A549 (cell line): ENCODE measurements around the gene BBIP1. TPM values are rescaled to one million over a fixed set of nuclear protein-coding genes. Genes with fewer than 3 reads are reported as not detected.

Source experiments
- ATAC-seq, 2 experiments: fragments of 200-7000 bp in 1 of 2; fragments of >200 bp in 1 of 2; cut with Nextera tagmentation in 1 of 2; cut with Tn5 transposase in 1 of 2; 3 replicates each; pipeline versions ENCODE4 v1.8.0 to v1.9.1; 2018 to 2020; ENCODE audit warnings: mild to moderate bottlenecking in 1 of 2, moderate library complexity in 1 of 2
- CTCF ChIA-PET: fragments of 300-600 bp; sonication (Branson Sonifier 250); formaldehyde crosslinking; extraction: SDS; loops from one replicate; lab custom pipeline; 2021; ENCODE audit warnings: antibody characterized with exemption, inconsistent platforms; lab: Yijun Ruan, JAX
- POLR2A ChIA-PET: fragments of 350-600 bp; formaldehyde crosslinking; extraction: SDS; loops from one replicate; lab custom pipeline; 2021; ENCODE audit warnings: antibody characterized with exemption, inconsistent platforms; lab: Yijun Ruan, JAX
- DNase-seq, 2 experiments: peaks; one replicate each; pipeline versions ENCODE4 v3.0.0 to v3.0.0-alpha.2; 2011 to 2016; ENCODE audit warnings: low read depth in 1 of 2, low spot score in 1 of 2
- FAIRE-seq: peaks from 2 replicates; lab custom pipeline; 2011; peaks lifted over from hg19 to GRCh38; lab: Jason Lieb, UNC
- H3K27ac ChIP-seq, 2 experiments: fragments of >200 bp; sonication (Bioruptor Twin); formaldehyde crosslinking; 3 replicates each; pipeline ENCODE4 v1.5.1; 2016 to 2017
- H3K4me1 ChIP-seq: fragments of >200 bp; sonication (Bioruptor Twin); formaldehyde crosslinking; 3 replicates; pipeline ENCODE4 v1.6.1; 2016
- H3K4me2 ChIP-seq: fragments of >200 bp; sonication (Bioruptor Twin); formaldehyde crosslinking; 3 replicates; pipeline ENCODE4 v1.6.1; 2016
- H3K4me3 ChIP-seq: fragments of >200 bp; sonication (Bioruptor Twin); formaldehyde crosslinking; 3 replicates; pipeline ENCODE4 v1.5.1; 2016
- H3K9me3 ChIP-seq: fragments of >200 bp; sonication (Bioruptor Twin); formaldehyde crosslinking; 3 replicates; pipeline ENCODE4 v1.6.1; 2016
- CBX2 ChIP-seq: fragments of 200-600 bp; sonication (generic); IDR thresholded peaks from 2 replicates; pipeline ENCODE4 v1.6.1; 2016; ENCODE audit warnings: low read depth, mild to moderate bottlenecking, borderline replicate concordance
- CEBPB ChIP-seq, 2 experiments: fragments of >200 bp in 1 of 2; sonication (Bioruptor Twin) in 1 of 2; formaldehyde crosslinking in 1 of 2; IDR thresholded peaks; 2 replicates each; pipeline ENCODE4 v1.6.1; 2012 to 2016
- CHD2 ChIP-seq: fragments of 150-350 bp; IDR thresholded peaks from 2 replicates; pipeline ENCODE4 v1.6.1; 2014; ENCODE audit warnings: low read length; ENCODE audit not compliant: partially characterized antibody
- EHMT2 ChIP-seq: fragments of 200-600 bp; sonication (generic); IDR thresholded peaks from 2 replicates; pipeline ENCODE4 v1.6.1; 2016; ENCODE audit warnings: antibody characterized with exemption, low read depth, mild to moderate bottlenecking, moderate library complexity
- ESRRA ChIP-seq: fragments of 150-350 bp; IDR thresholded peaks from 2 replicates; pipeline ENCODE4 v1.6.1; 2014; ENCODE audit warnings: mild to moderate bottlenecking, low read length, borderline replicate concordance
- FOSB ChIP-seq: fragments of 250-450 bp; sonication (Bioruptor Pico); IDR thresholded peaks from 2 replicates; pipeline ENCODE4 v1.5.0; 2020; ENCODE audit warnings: mild to moderate bottlenecking, moderate library complexity
- HOXB5 ChIP-seq: fragments of 250-450 bp; sonication (Bioruptor Pico); IDR thresholded peaks from 2 replicates; pipeline ENCODE4 v1.5.0; 2020; ENCODE audit warnings: mild to moderate bottlenecking, moderate library complexity
- NPAS2 ChIP-seq: fragments of 250-450 bp; sonication (Bioruptor Pico); IDR thresholded peaks from 2 replicates; pipeline ENCODE4 v1.8.0; 2022; ENCODE audit warnings: mild to moderate bottlenecking, moderate library complexity, borderline replicate concordance
- POLR2AphosphoS2 ChIP-seq: conservative IDR thresholded peaks from 2 replicates; pipeline ENCODE4 v1.6.1; 2012; ENCODE audit warnings: low read length, improper control_type of control experiment, inconsistent platforms
- RCOR1 ChIP-seq: fragments of 150-350 bp; IDR thresholded peaks from 2 replicates; pipeline ENCODE4 v1.6.1; 2014; ENCODE audit warnings: antibody characterized with exemption, low read length, low read depth
- SREBF2 ChIP-seq: fragments of 450-650 bp; IDR thresholded peaks from 2 replicates; pipeline ENCODE4 v1.6.1; 2014; ENCODE audit warnings: mild to moderate bottlenecking, moderate library complexity
- TP53 ChIP-seq: fragments of 250-450 bp; sonication (Bioruptor Pico); IDR thresholded peaks from 2 replicates; pipeline ENCODE4 v1.5.0; 2021; ENCODE audit warnings: mild to moderate bottlenecking, moderate library complexity
- ZC3H11A ChIP-seq: fragments of 450-650 bp; IDR thresholded peaks from 2 replicates; pipeline ENCODE4 v1.6.1; 2014; ENCODE audit warnings: antibody characterized with exemption, mild to moderate bottlenecking
- WGBS: methylation state at CpG from one replicate; pipeline ENCODE4 v1.1.6; 2017; ENCODE audit errors: missing lambda C conversion rate; 5-methylcytosine and 5-hydroxymethylcytosine counted together
- polyA plus RNA-seq, 4 experiments: library from polyadenylated mRNA; depleted of rRNA in 3 of 4; stranded (reverse); fragments of >200 nt; fragmentation: RNase III in 1 of 4; extraction: RNeasy Plus Mini Kit Qiagen cat#74134 plus additional on column Dnase treatment in 1 of 4; gene quantifications; 2 replicates in 3 of 4; 3 replicates in 1 of 4; pipeline ENCODE4 v1.2.3, GENCODE V29; 2011 to 2017
- TF ChIP-seq, protein P1 (sequence below): fragments of 200-600 bp; sonication (generic); IDR thresholded peaks from 2 replicates; pipeline ENCODE4 v1.6.1; 2016; ENCODE audit warnings: antibody characterized with exemption, mild to moderate bottlenecking, moderate library complexity
- TF ChIP-seq, protein P2 (sequence below): IDR thresholded peaks from 2 replicates; pipeline ENCODE4 v1.6.1; 2012
- TF ChIP-seq, protein P3 (sequence below): fragments of >200 bp; sonication (Bioruptor Twin); formaldehyde crosslinking; IDR thresholded peaks from 3 replicates; pipeline ENCODE4 v1.5.1; 2016
- TF ChIP-seq, protein P4 (sequence below): fragments of >200 bp; sonication (Bioruptor Twin); formaldehyde crosslinking; IDR thresholded peaks from 2 replicates; pipeline ENCODE4 v1.6.1; 2016
- TF ChIP-seq, protein P5 (sequence below): fragments of >200 bp; sonication (Bioruptor Twin); formaldehyde crosslinking; IDR thresholded peaks from 3 replicates; pipeline ENCODE4 v1.6.1; 2016

BBIP1 gene
- polyA plus RNA-seq, 2 of the 4 experiments (the other 2 are of a cell fraction) = 57.2 to 83.4 TPM

DNA sequence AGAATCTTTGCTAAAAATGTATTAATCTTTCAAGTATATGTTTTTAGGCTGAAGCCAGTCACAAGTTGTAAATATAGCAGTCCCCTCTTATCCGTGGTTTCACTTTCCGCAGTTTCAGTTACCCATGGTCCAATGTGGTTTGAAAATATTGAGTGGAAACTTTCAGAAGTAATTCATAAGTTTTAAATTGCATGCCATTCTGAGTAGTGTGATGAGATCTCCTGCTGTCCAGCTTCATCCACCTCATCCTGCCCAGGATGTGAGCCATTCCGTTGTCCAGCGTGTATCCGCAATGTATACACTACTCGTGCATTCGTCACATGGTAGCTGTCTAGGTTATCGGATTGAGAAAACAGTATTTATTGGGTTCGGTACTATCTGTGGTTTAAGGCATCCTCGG lies 35.1 kb downstream of the BBIP1 start (continued):
- TF ChIP-seq, protein P1, sequence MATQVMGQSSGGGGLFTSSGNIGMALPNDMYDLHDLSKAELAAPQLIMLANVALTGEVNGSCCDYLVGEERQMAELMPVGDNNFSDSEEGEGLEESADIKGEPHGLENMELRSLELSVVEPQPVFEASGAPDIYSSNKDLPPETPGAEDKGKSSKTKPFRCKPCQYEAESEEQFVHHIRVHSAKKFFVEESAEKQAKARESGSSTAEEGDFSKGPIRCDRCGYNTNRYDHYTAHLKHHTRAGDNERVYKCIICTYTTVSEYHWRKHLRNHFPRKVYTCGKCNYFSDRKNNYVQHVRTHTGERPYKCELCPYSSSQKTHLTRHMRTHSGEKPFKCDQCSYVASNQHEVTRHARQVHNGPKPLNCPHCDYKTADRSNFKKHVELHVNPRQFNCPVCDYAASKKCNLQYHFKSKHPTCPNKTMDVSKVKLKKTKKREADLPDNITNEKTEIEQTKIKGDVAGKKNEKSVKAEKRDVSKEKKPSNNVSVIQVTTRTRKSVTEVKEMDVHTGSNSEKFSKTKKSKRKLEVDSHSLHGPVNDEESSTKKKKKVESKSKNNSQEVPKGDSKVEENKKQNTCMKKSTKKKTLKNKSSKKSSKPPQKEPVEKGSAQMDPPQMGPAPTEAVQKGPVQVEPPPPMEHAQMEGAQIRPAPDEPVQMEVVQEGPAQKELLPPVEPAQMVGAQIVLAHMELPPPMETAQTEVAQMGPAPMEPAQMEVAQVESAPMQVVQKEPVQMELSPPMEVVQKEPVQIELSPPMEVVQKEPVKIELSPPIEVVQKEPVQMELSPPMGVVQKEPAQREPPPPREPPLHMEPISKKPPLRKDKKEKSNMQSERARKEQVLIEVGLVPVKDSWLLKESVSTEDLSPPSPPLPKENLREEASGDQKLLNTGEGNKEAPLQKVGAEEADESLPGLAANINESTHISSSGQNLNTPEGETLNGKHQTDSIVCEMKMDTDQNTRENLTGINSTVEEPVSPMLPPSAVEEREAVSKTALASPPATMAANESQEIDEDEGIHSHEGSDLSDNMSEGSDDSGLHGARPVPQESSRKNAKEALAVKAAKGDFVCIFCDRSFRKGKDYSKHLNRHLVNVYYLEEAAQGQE = no peak
- TF ChIP-seq ZC3H11A (no peak), FOSB (no peak), TP53 (no peak)
- TF ChIP-seq, protein P2, sequence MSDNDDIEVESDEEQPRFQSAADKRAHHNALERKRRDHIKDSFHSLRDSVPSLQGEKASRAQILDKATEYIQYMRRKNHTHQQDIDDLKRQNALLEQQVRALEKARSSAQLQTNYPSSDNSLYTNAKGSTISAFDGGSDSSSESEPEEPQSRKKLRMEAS = no peak
- TF ChIP-seq, all 56 proteins: peak for 0

DNA sequence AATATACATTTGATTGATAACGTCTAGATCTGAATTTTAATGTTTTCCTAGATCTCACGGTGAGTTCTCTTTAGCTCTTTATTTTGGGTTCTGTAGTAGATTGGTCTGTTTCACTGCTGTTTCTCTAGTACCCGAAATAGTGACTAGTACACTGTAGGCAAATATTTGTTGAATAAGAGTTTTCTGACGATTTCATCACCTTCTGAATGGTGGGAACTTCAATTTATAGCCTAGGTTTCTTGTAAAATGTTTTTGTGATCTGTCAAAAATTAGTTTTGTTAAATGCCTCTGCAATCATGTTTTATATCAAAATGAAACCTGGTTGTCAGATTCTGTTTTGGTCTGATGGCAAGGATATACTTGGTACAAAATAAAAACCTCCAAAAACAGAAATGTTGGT lies 37.1 kb downstream of the BBIP1 start:
- WGBS = 67% methylated on average over 4 of the region's 4 CpGs
- CTCF ChIA-PET = interaction anchor here (2.7 kb wide), 1 partner anchor 11 kb away, joined by 16 read pairs; no protein-coding TSS in a partner anchor
- no peaks in the 10 kb centered on the region for H3K9me3 ChIP-seq
- POLR2A ChIA-PET = interaction anchor here (1.2 to 2.3 kb wide), 2 partner anchors 10 to 37 kb away, joined by 3 to 9 read pairs; partner anchors contain the start of genes BBIP1, PDCD4 and SHOC2
- peaks cover 31% of the 10 kb centered on the region for H3K4me1 ChIP-seq
- DNase-seq = no peak
- FAIRE-seq = no peak
- no peak overlapping the region for H3K27ac ChIP-seq
- peak overlapping the region; percentile 24; the same call in 2 of the 3 replicates for H3K4me2 ChIP-seq
- no peak overlapping the region for H3K4me3 ChIP-seq
- no peak for ATAC-seq
- TF ChIP-seq CEBPB (IDR thresholded peaks at IDR 0.05) (no peak), ESRRA (no peak), HOXB5 (CRISPR knock-in tag) (no peak)
- TF ChIP-seq, protein P3, sequence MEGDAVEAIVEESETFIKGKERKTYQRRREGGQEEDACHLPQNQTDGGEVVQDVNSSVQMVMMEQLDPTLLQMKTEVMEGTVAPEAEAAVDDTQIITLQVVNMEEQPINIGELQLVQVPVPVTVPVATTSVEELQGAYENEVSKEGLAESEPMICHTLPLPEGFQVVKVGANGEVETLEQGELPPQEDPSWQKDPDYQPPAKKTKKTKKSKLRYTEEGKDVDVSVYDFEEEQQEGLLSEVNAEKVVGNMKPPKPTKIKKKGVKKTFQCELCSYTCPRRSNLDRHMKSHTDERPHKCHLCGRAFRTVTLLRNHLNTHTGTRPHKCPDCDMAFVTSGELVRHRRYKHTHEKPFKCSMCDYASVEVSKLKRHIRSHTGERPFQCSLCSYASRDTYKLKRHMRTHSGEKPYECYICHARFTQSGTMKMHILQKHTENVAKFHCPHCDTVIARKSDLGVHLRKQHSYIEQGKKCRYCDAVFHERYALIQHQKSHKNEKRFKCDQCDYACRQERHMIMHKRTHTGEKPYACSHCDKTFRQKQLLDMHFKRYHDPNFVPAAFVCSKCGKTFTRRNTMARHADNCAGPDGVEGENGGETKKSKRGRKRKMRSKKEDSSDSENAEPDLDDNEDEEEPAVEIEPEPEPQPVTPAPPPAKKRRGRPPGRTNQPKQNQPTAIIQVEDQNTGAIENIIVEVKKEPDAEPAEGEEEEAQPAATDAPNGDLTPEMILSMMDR = no peak

DNA sequence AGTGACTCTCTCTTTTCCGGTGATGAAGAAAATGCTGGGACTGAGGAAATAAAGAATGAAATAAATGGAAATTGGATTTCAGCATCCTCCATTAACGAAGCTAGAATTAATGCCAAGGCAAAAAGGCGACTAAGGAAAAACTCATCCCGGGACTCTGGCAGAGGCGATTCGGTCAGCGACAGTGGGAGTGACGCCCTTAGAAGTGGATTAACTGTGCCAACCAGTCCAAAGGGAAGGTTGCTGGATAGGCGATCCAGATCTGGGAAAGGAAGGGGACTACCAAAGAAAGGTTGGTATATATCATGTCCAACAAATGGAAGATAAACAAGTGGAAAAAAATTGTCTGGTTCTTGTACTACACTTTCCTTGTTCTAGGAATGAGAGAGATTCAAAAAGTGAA lies 37.7 kb downstream of the BBIP1 start:
- Histone ChIP-seq H3K4me3 (no peak overlapping the region), H3K4me1 (peaks cover 31% of the 10 kb centered on the region), H3K4me2 (no peak overlapping the region), H3K9me3 (no peaks in the 10 kb centered on the region), H3K27ac (no peak overlapping the region)
- DNase-seq = no peak
- no peak for ATAC-seq
- FAIRE-seq = no peak
- WGBS = 91% methylated on average over 9 of the region's 9 CpGs
- POLR2A ChIA-PET = interaction anchor here (2.3 kb wide), 1 partner anchor 10 kb away, joined by 9 read pairs; the partner anchor contains the start of gene PDCD4
- TF ChIP-seq, protein P3 = no peak
- no peak for TF ChIP-seq CBX2
- TF ChIP-seq, protein P4, sequence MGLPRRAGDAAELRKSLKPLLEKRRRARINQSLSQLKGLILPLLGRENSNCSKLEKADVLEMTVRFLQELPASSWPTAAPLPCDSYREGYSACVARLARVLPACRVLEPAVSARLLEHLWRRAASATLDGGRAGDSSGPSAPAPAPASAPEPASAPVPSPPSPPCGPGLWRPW = no peak
- TF ChIP-seq SREBF2 = no peak
- TF ChIP-seq EHMT2 = no peak
- TF ChIP-seq RCOR1 = no peak
- no peak for TF ChIP-seq NPAS2
- TF ChIP-seq, protein P5, sequence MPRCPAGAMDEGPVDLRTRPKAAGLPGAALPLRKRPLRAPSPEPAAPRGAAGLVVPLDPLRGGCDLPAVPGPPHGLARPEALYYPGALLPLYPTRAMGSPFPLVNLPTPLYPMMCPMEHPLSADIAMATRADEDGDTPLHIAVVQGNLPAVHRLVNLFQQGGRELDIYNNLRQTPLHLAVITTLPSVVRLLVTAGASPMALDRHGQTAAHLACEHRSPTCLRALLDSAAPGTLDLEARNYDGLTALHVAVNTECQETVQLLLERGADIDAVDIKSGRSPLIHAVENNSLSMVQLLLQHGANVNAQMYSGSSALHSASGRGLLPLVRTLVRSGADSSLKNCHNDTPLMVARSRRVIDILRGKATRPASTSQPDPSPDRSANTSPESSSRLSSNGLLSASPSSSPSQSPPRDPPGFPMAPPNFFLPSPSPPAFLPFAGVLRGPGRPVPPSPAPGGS = no peak
- no peak for TF ChIP-seq POLR2AphosphoS2
- TF ChIP-seq CHD2 = no peak
- CTCF ChIA-PET = interaction anchor here (2.7 kb wide), 1 partner anchor 12 kb away, joined by 16 read pairs; no protein-coding TSS in a partner anchor
